K562 (cell line): Measurements from ENCODE around the gene SLC2A14.

Experiments
- ATF4 ChIP-seq: fragments of 450-650 bp; formaldehyde crosslinking; IDR thresholded peaks from 2 replicates; pipeline ENCODE4 v1.4.0; 2022; ENCODE audit warnings: mild to moderate bottlenecking, moderate library complexity
- CTCF ChIP-seq, 3 experiments: IDR thresholded peaks in 2 of 3; conservative IDR thresholded peaks in 1 of 3; 2 replicates each; pipeline ENCODE4 v1.5.1; 2011 to 2012; ENCODE audit warnings: low read length in 3 of 3, mild to moderate bottlenecking in 3 of 3, control low read depth in 2 of 3, improper control_type of control experiment in 1 of 3, inconsistent platforms in 1 of 3, low read depth in 1 of 3, mixed read lengths in 1 of 3, moderate library complexity in 1 of 3; ENCODE audit not compliant: insufficient read depth in 2 of 3
- FOXA1 ChIP-seq: fragments of 450-650 bp; IDR thresholded peaks from 2 replicates; pipeline ENCODE4 v1.6.1; 2016; ENCODE audit warnings: mild to moderate bottlenecking, borderline replicate concordance
- FOXK2 ChIP-seq, 2 experiments: fragments of 450-650 bp; IDR thresholded peaks in 1 of 2; conservative IDR thresholded peaks in 1 of 2; 2 replicates each; pipeline ENCODE4 v1.6.1; 2016; ENCODE audit warnings: low read depth in 2 of 2, mild to moderate bottlenecking in 1 of 2
- KLF16 ChIP-seq: IDR thresholded peaks from 2 replicates; pipeline ENCODE4 v1.6.1; 2016; ENCODE audit warnings: antibody characterized with exemption
- NFYB ChIP-seq: IDR thresholded peaks from 2 replicates; pipeline ENCODE4 v1.6.1; 2011; ENCODE audit warnings: mild to moderate bottlenecking, moderate library complexity; ENCODE audit not compliant: insufficient read length; ENCODE audit errors: extremely low read depth
- NR3C1 ChIP-seq: sonication (generic); formaldehyde crosslinking; IDR thresholded peaks from 2 replicates; pipeline ENCODE4 v1.8.1; 2022; ENCODE audit warnings: missing genetic modification reagents
- TAF1 ChIP-seq: IDR thresholded peaks from 2 replicates; pipeline ENCODE4 v1.6.1; 2011; ENCODE audit warnings: mild to moderate bottlenecking, low read length, moderate library complexity; ENCODE audit not compliant: insufficient read depth, control insufficient read depth, severe bottlenecking; ENCODE audit errors: extremely low read depth
- TGIF2 ChIP-seq: sonication (generic); formaldehyde crosslinking; IDR thresholded peaks from 2 replicates; pipeline ENCODE4 v1.8.1; 2022; ENCODE audit warnings: mild to moderate bottlenecking, missing genetic modification reagents, moderate library complexity
- ZNF274 ChIP-seq: IDR thresholded peaks from 2 replicates; pipeline ENCODE4 v1.6.1; 2011; ENCODE audit warnings: low read depth, mild to moderate bottlenecking, low read length, moderate library complexity, borderline replicate concordance

GRCh38 chr12:7877420-7877819 is 4.7 kb upstream of the SLC2A14 start:
- TF ChIP-seq CTCF (IDR thresholded peaks at IDR 0.05 in 2 of 3, conservative IDR thresholded peaks at IDR 0.05 in 1 of 3; ENCODE audit: insufficient read depth in 2 of 3, low read depth in 1 of 3, low read length in 3 of 3): no peak
- no peak for TF ChIP-seq TAF1
- no peak for TF ChIP-seq ZNF274
- TF ChIP-seq KLF16: no peak
- TF ChIP-seq ATF4 (CRISPR knock-in tag): no peak
- TF ChIP-seq FOXA1: no peak
- TF ChIP-seq TGIF2 (CRISPR knock-in tag): no peak
- no peak for TF ChIP-seq NFYB
- no peak for TF ChIP-seq NR3C1 (CRISPR knock-in tag)
- TF ChIP-seq FOXK2 (conservative IDR thresholded peaks at IDR 0.05 in 1 of 2, IDR thresholded peaks at IDR 0.05 in 1 of 2; ENCODE audit: low read depth in 2 of 2): no peak
